C1 segment of cervical spinal cord (tissue), 14 donors: Measurements from ENCODE around the gene PDE7B.
A peak's percentile ranks its signal among the peaks of the same experiment; 100 is the strongest.
"Not testable (repeated sequence)": the region's sequence is repeated elsewhere in the genome, so short reads cannot be mapped to it uniquely, and the experiment has no call there.

Experiments
- DNase-seq, 14 donors: peaks; one replicate each; lab custom pipeline; 2025; lab: John Stamatoyannopoulos, UW

PDE7B gene

GRCh38 chr6:136178749-136179148 is 327.2 kb downstream of the PDE7B start:
- DNase-seq: no peak

GRCh38 chr6:136180704-136181511 is 329.4 kb downstream of the PDE7B start:
- no peak for DNase-seq

- DNase-seq: no peak
These were observed 330.0 kb downstream of the PDE7B start for GRCh38 chr6:136181512-136181833.

GRCh38 chr6:136181861-136182260 is 330.4 kb downstream of the PDE7B start:
- no peak for DNase-seq

GRCh38 chr6:136184738-136185137 is 333.2 kb downstream of the PDE7B start:
- no peak for DNase-seq

GRCh38 chr6:136186363-136186762 is 334.9 kb downstream of the PDE7B start:
- no peak for DNase-seq

GRCh38 chr6:136188486-136188885 is 337.0 kb downstream of the PDE7B start:
- no peak for DNase-seq

- DNase-seq: no peak
These were observed 337.6 kb downstream of the PDE7B start for GRCh38 chr6:136189104-136189503.

- no peak for DNase-seq
These were observed 340.3 kb downstream of the PDE7B start for GRCh38 chr6:136191606-136192312.

- DNase-seq: no peak
These were observed 341.4 kb downstream of the PDE7B start for GRCh38 chr6:136192902-136193301.

- DNase-seq: no peak
These were observed 350.2 kb downstream of the PDE7B start for GRCh38 chr6:136201732-136202131.

GRCh38 chr6:136208783-136209182 is 357.3 kb downstream of the PDE7B start:
- no peak for DNase-seq

GRCh38 chr6:136209496-136209895 is 358.0 kb downstream of the PDE7B start:
- DNase-seq: no peak

GRCh38 chr6:136210398-136211165 is 359.1 kb downstream of the PDE7B start:
- no peak for DNase-seq

- no peak for DNase-seq
These were observed 361.1 kb downstream of the PDE7B start for GRCh38 chr6:136212608-136213007.

- no peak for DNase-seq
These were observed 361.6 kb downstream of the PDE7B start for GRCh38 chr6:136213012-136213539.

GRCh38 chr6:136213853-136214252 is 362.4 kb downstream of the PDE7B start:
- DNase-seq: no peak

- no peak for DNase-seq
These were observed 365.3 kb downstream of the PDE7B start for GRCh38 chr6:136216503-136217401.

GRCh38 chr6:136224974-136225373 is 373.5 kb downstream of the PDE7B start:
- DNase-seq: not testable (repeated sequence)

- DNase-seq: no peak
These were observed 374.0 kb downstream of the PDE7B start for GRCh38 chr6:136225496-136225895.

- peak in 5 of 14 donors; percentile 2 to 23 (median 7) for DNase-seq
These were observed 374.6 kb downstream of the PDE7B start for GRCh38 chr6:136226027-136226673.
